CD4-positive, alpha-beta T cell treated with Interleukin-15 for 1 hour (primary cell): ENCODE measurements around the gene PIGU.

ENCODE experiments used
- DNase-seq: peaks from one replicate; pipeline ENCODE4 v3.0.0-alpha.2; 2020

The PIGU gene

DNA sequence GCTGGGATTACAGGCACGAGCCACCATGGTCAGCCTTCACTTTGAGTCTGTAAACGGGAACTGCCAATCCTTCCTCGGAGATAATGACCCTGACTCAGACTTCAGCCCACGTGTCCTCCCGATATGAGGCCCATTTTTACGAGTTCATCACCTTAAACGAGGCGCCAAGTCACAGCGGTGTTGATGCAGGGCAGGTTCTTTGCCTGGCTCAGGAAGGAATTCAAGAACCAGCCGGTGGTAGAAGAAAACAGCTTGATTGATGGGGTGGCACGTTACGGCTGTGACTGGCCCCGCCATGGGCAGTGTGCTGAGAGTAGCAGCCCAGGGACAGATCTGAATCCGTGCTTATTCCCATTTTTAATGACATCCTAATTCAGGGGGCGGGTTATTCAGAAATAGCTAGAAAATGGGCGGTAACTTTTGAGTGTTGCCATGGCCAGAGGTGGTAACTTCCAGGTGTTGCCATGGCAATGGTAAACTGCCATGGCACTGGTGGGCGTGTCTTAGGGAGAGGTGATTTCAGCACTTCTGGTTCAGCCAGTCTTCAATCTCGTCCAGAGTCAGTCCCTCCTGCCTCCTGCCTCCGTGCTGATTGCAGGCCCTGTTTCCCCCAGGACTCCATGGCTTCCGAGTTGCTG, 127.5 kb downstream of the PIGU start:
- no peak for DNase-seq

DNA sequence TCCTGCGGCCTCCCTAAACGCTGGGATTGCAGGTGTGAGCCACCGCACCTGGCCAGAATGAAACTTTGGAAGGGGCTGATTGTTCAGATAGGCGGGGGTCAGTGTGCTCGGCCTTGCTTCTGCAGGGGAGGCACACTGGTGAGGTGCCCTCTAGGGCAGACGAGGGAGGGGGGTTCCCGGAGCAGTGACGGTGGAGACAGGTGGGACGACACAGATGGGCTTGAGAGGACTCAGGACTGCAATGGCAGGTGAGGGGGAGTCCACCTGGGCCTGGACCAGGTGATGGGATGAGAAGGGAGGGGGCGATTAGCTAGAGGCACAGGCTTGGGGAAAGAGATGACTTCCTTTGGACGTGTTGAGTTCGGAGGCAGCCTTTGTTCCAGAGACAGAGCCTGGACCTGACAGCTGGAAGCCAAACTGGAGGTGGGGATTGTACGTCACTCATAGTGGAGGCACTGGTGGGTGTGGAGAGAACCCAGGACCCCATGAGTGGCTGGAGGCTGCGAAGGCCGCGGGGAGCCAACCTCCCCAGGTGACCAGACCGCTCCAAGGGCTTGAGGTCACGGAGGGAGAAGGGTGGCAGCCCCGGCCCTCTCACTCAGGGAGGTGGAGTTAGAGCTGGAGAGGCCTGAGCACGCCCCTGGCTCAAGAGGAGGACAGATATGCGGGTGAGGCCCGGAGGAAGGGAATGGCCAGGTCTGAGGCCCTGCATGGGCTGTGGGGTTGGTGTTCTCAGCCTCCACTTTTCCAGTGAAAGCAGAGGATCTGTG, 128.9 kb downstream of the PIGU start:
- DNase-seq, result no peak

DNA sequence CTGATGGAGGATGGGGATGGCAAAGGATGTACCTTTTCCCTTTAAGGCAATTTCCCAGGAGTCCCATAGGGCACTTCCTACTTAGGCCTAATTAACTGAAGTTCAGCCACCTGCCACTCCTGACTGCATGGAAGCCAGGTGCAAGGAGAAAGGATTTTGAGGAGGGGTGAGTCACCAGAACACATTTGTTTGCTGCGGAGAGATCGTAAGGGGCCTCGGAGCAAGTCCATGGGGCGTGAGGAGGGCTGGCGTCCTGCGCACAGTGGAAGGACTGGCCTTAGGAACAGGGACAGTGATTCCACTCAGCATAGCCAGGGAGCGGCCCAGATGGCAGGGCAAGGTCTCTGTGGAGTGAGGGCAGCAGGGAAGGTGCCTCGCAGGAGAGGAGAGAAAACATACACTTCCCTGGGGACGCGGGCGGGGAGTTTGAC, 130.1 kb downstream of the PIGU start:
- DNase-seq, result no peak

GRCh38 chr20:34544109-34544796, 132.6 kb downstream of the PIGU start:
- no peak for DNase-seq

GRCh38 chr20:34543463-34544056, 133.3 kb downstream of the PIGU start:
- DNase-seq, result no peak

GRCh38 chr20:34542439-34542838, 134.5 kb downstream of the PIGU start:
- DNase-seq, result no peak

GRCh38 chr20:34541917-34542316, 135.0 kb downstream of the PIGU start:
- no peak for DNase-seq

DNA sequence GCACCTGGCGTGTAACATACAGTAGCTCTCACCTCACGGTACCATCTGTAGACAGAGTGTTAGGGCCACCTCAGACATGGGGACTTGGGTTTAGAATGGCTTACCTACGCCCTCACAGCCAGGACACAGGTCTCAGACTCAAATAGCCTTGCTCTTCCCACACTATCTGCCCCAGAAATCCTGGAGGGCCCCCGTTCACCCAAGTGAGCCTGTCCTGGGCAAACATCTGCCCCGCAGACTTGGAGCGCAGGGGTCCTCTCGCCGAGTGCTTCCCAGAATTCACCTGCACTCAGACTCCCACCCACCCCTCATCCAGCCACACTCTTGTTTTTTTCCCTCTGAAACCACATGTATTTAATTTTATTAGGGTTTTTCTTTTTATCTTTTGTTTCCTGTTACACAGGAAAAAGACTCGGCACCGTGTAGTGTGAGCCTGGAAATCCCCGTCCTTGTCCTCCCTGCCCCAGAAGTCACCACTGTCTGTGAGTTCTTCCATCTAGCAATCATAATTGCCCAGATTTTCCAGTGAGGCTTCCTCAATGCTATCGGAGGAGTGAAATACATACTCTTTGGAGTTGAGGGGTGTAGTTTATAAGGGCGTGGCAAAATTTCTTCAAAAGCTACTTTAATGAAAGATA, 135.5 kb downstream of the PIGU start:
- DNase-seq, result no peak

DNA sequence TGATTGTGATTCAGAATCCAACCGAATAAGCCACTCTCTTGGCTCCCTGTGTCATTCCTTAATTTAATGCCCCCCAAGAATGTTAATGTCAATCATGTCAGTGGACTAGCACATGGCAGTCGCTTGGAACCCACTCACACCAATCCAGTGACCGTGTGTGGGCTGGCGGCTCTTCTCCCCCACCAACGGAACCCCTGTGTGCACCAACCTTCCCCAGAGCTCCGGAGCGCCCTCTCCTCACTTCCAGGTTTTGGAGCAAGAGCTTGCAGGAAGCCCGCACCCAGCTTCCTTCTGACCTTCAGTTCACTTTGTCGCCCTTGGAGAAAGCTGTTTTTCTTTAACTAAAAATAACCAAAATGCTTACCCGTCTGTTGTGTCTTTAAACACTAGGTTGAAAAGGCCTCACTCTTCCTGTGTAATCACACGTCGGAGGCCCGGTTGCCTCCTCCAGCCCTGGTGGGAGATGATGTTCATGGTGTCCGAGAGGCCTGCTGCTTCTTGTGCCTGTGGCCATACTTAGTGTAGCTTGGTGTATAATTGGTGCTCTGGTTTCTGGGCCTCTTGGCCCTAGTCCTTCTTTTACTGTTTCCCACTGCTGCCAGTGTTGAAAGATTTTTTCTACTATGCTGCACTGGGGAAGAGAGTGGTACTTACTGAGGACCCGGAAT, 136.2 kb downstream of the PIGU start:
- no peak for DNase-seq

GRCh38 chr20:34539756-34540155, 137.1 kb downstream of the PIGU start:
- no peak for DNase-seq

- peak; percentile 41 for DNase-seq
Measured at GRCh38 chr20:34538671-34539123, 138.2 kb downstream of the PIGU start.

- DNase-seq, result no peak
Measured at GRCh38 chr20:34537651-34538050, 139.2 kb downstream of the PIGU start.

DNA sequence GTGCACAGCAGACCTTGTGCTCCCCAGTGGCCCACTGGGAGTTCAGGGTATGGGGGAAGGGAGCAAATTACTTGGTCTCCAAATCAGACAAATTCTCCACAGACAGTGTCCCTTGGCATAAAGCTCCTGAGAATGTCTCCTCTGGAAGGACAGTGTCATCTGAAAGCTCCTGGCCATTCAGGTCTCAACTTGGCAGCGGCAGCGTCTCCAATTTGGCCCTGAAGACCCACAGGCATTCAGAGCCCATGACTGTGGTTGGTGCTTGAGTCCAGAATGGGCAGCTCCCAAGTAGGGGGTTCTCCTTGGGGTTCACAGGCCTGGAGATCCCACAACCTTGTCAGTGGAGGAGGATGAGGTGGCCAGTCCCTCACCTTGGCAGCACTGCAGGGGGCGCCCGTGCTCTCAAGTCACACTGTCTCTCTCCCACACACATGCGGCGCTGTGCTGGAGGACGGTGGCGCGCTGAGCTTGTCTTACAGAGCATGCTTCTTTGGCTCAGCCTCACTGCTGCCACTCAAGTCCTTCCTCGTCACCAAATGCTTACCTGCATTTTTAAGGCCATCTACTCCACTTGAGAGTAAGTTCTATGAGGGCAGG, 140.0 kb downstream of the PIGU start:
- DNase-seq, result no peak

GRCh38 chr20:34535857-34536256, 141.0 kb downstream of the PIGU start:
- no peak for DNase-seq

- no peak for DNase-seq
Measured at GRCh38 chr20:34535301-34535840, 141.5 kb downstream of the PIGU start.

- DNase-seq, result no peak
Measured at GRCh38 chr20:34534391-34535165, 142.3 kb downstream of the PIGU start.

- no peak for DNase-seq
Measured at GRCh38 chr20:34532756-34533155, 144.1 kb downstream of the PIGU start.

DNA sequence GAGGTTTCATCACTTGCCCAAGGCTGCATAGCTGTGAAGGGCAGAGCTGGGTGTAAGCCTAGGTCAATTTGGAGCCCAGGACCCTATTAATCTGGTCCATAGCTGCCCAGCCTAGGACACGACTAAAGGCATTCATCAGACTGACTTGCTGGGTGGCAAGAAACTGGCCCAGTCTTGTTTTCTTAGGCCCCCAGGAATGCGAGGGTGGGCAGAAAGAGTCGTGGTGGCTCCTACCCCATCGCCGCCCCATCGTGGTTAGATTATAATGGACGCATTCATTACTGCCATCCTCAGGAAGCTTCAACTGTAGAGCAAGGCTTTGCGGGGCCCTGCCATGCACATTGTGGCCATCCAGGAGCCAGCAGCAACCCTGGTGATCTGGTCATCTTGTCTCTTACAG, 144.6 kb downstream of the PIGU start:
- DNase-seq, result no peak

GRCh38 chr20:34531608-34532265, 145.2 kb downstream of the PIGU start:
- DNase-seq, result no peak

- no peak for DNase-seq
Measured at GRCh38 chr20:34530342-34530741, 146.6 kb downstream of the PIGU start.
